Measurements from ENCODE around the gene DLK2.

Gene DLK2

DNA sequence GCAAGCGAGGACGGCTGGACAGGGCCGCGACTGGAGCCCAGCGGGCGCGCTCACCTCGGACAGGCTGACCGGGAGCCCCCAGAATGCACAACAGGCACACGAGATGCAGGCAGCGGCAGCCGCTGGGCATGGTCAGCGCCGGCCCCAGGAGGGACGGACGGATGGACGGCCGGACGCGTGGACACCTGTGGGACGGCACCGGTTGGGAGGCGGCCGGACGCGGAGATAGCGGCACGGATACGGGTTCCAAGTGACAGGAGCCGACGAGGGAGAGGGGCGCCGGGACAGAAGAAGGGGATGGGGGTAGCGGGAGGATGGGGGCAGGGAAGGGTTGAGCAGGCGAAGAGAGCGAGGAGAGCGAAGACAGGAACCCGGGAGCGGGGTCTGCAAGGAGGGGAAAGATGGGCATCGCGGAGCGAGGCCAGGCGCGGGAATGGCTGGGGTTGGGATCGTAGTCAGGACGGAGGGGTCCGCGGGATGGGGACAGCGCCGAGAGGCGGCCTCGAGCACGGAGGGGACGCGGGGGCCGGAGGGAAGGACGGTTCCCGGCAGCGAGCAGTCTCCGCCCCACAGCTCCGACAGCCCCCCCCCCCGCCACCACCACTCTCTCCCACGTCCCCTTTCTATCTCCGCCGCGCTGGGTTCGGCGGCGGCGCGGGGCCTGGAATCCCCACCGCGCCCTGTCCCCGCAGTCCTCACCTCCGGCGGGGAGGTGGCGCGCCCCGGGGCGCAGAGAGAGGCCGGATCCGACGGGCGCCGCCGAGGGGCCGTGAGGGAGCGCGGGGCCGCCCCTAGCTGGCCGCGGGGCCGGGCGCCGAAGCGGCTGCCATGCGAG lies 435 bp downstream of the DLK2 start:
- DNase-seq: peak in 8 of 10 donors; percentile 83 to 98 (median 87)
- intact Hi-C loops (cut with DNase I): loop anchor here (2.0 kb wide), 2 partner anchors 42 to 52 kb away; no protein-coding TSS in a partner anchor

DNA sequence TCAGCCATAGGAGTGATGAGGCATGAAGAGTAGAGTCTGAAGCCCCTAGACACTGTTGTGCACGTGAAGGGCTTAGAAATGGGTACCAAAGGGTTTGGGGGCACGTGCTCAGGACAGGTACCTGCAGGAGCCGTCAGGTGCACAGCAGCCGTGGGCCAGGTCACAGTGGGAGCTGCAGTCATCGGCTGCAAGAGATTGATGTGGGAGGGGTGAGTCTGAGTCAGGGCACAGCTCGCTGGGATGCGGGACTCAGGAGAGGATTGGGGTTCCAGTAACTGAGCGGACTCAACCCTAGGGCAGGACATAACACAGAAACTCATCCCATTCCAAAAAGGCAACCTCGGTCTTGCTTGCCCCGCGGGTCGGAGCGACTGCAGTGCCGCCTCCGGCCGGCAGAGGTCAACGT lies 1.1 kb downstream of the DLK2 start:
- peak in 2 of 10 donors; percentile 75 to 98 for DNase-seq
- intact Hi-C loops (cut with DNase I): loop anchor here (2.0 kb wide), 2 partner anchors 43 to 53 kb away; no protein-coding TSS in a partner anchor

DNA sequence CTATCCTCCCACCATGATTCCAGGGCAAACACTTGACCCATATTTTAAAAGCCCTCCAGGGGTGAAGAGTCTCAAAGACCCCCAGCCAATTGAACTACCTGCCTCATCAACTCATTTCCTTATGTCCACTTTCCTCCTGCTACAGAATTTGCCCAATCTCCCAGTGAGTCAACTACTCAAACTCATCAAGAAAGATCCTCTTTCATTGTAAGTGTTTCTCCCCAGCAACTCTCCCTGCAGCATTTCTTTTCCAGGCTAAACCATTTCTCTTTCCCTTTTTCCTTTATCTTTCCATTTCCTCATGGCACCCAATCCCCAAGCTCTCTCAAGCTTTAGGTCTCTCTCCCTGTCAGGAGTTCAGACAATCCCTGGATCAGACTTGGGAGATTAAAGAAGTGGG lies 1.5 kb downstream of the DLK2 start:
- no peak for DNase-seq

DNA sequence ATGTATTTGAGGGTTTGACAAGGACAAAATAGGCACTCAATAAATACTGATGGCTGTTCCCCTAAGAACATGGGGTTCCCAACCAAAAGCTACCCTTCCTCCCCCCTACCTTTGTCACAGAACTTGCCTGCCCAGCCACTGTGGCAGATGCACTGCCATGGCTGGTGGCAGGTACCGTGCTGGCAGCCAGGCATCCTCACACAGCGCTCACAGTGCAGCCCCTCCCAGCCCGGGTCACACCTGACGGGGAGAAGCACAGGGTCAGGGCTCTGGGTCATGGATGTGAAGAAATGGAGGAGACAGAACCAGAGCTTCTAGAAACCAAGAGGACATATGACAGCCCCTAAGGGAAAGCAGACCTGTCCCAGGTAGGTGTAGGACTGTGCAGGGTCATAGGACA lies 2.5 kb downstream of the DLK2 start:
- intact Hi-C loops (cut with DNase I): no loop called here
- DNase-seq: peak in 2 of 10 donors; percentile 47 to 66

More for the DNA sequence above, 1.5 kb downstream of the DLK2 start:
- intact Hi-C loops (cut with DNase I): loop anchor here (2.0 kb wide), 2 partner anchors 43 to 53 kb away; no protein-coding TSS in a partner anchor

DNA sequence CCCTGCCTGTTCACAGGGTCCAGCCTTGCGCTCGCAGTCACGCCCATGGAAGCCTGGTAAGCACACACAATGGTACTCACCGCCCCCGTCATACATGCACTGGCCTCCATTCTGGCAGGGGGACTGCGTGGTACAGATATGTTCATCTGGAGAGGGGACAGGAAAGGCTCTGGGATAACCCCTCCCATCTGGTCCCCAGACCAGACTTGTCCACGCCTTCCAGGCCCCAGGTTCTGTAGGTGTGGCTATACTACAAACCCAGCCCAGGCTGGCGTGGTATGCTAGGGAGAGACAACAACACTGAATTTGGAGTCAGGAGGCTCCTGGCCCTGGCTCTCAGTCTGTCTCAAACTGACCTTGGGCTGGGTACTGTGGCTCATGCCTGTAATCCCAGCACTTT lies 3.4 kb downstream of the DLK2 start:
- DNase-seq: peak in 2 of 10 donors; percentile 68 to 70
- intact Hi-C loops (cut with DNase I): no loop called here

DNA sequence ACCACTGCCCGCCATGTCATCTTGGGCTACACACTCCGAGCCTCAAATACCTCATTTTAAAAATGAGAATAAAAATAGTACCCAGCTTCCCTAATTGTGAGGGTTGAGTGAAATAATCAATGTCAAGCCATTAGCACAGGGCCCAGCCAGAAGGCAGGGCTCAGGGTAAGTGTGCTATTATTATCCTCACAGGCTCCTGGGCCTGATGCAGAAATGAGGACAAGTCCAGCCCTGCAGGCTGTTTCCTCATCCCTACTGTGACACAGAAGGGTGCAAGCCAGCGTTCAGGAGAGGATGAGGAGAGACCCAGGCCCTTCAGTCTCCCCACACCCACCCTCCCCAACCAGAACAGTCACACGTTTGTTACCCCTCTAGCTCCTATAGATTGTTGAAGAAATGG lies 4.0 kb downstream of the DLK2 start:
- DNase-seq: no peak
- intact Hi-C loops (cut with DNase I): no loop called here

DNA sequence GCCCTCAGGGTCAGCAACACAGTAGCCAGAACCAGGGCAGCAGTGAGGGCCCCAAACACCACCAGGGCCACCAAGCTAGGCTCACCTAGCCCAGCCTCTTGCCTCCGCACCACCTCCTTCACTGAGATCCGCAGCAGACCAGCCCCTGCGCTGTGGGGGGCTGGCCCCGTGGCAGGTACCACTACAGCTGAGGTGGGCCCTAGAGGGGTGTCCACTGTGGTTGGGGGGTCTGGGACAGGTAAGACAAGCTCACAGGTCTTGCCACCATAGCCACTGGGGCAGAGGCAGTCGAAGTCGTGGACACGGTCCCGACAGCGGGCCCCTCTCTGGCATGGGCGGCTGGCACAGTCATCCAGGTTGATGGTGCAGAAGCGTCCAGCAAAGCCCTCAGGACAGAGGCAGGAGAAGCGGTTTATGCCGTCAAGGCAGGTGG lies 4.6 kb downstream of the DLK2 start:
- intact Hi-C loops (cut with DNase I): no loop called here
- DNase-seq: peak in 2 of 10 donors; percentile 58 to 71

DNA sequence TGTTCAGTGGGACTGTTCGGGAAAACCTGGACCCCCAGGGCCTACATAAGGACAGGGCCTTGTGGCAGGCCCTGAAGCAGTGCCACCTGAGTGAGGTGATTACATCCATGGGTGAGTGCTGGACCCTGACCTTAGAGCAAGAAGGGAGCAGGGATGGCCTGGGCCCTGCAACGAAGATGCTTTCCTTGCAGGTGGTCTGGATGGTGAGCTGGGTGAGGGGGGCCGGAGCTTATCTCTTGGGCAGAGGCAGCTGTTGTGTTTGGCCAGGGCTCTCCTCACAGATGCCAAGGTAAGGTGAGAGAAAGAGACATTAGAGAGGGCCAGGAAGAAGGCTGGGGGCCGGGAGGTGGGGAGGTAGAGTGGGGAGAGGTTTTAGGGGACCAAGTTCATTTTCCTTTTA lies 6.4 kb downstream of the DLK2 start:
- intact Hi-C loops (cut with DNase I): no loop called here
- DNase-seq: peak in 2 of 10 donors; percentile 40 to 53

DNA sequence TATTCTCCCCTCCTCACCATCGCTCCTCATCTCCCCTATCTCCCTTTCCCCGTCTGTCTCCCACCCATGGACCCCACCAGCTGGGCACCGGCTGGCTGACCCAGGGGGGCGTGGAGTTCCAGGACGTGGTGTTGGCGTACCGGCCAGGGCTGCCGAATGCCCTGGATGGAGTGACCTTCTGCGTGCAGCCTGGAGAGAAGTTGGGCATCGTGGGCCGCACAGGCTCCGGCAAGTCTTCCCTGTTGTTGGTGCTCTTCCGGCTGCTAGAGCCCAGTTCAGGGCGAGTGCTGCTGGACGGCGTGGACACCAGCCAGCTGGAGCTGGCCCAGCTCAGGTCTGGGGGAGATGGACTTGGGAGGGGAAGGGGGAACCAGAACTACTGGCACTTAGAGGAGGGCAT lies 7.7 kb downstream of the DLK2 start:
- intact Hi-C loops (cut with DNase I): no loop called here
- DNase-seq: peak in 1 of 10 donors; percentile 58

DNA sequence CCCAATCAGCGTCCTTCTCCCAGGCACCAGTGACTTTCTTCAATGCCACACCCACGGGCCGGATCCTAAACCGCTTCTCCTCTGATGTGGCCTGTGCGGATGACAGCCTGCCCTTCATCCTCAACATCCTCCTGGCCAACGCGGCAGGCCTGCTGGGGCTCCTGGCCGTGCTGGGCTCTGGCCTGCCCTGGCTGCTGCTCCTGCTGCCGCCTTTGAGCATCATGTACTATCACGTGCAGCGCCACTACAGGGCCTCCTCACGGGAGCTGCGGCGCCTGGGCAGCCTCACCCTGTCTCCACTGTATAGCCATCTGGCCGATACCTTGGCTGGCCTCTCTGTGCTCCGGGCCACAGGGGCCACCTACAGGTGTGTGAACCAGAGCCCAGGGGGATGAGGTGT lies 9.8 kb downstream of the DLK2 start:
- intact Hi-C loops (cut with DNase I): no loop called here
- peak in 2 of 10 donors; percentile 61 to 85 for DNase-seq

DNA sequence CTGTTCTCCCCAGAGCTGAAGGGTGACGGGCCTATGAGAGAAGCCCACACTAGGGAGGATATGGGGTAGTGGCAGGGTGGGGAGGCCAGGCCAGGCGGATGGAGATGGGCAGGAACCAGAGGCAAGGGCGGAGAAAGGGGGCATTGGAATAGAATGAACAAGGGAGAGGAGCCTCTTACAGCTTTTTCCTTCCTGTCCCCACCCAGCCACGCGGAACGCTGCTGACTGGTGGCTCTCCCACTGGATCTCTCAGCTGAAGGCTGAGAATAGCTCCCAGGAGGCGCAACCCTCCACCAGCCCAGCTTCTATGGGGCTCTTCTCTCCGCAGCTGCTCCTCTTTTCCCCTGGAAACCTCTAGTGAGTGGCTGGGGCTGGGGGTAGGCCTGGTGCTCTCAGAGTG lies 10.8 kb downstream of the DLK2 start:
- peak in 5 of 10 donors; percentile 42 to 94 (median 59) for DNase-seq
- intact Hi-C loops (cut with DNase I): no loop called here

DNA sequence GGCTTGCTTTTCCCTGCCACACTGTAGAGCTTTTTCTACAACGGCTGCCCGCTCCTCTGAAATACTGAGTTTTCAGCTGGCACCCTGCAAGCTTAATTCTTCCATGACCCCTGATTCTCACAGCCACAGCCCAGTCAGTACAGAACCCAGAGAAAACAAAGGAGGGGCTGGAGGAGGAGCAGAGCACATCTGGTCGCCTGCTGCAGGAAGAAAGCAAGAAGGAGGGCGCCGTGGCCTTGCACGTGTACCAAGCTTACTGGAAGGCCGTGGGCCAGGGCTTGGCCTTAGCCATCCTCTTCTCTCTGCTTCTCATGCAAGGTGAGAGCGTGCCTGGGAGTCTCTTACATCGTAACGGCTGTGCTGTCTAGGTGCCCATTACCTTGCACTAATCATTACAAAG lies 11.3 kb downstream of the DLK2 start:
- intact Hi-C loops (cut with DNase I): no loop called here
- DNase-seq: peak in 1 of 10 donors; percentile 32

DNA sequence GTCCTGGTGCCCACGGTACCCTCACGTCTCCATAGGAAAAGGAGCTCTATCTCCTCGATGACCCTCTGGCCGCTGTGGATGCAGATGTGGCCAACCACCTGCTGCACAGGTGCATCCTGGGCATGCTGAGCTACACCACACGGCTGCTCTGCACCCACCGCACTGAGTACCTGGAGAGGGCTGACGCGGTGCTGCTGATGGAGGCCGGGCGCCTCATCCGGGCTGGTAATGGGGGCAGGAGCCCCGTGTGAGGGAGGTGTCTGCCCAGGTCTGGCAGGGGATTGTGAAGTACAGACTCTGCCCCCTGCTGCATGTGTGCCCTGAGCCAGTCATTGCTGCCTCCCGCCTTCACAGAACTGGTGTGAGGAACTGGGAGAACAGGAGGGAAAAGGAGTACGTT lies 12.4 kb downstream of the DLK2 start:
- DNase-seq: peak in 1 of 10 donors; percentile 52
- intact Hi-C loops (cut with DNase I): no loop called here

DNA sequence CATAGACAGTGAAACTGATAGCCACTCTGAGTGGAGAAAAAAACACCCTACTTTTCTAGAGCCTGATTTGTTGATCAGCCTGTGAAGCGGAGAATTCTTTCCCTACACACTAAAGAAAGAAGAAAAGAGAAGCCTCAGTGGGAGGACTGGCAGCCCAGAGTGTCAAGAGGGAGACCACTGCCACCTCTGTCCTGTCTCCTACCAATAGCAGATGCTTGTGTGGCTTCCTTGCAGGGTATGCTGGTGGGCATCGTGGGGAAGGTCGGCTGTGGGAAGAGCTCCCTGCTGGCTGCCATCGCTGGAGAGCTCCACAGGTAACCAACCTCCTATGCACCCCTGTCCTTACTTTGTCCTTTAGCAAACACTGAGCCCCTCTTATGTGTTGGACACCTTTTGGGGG lies 17.6 kb downstream of the DLK2 start:
- intact Hi-C loops (cut with DNase I): no loop called here
- DNase-seq: no peak

DNA sequence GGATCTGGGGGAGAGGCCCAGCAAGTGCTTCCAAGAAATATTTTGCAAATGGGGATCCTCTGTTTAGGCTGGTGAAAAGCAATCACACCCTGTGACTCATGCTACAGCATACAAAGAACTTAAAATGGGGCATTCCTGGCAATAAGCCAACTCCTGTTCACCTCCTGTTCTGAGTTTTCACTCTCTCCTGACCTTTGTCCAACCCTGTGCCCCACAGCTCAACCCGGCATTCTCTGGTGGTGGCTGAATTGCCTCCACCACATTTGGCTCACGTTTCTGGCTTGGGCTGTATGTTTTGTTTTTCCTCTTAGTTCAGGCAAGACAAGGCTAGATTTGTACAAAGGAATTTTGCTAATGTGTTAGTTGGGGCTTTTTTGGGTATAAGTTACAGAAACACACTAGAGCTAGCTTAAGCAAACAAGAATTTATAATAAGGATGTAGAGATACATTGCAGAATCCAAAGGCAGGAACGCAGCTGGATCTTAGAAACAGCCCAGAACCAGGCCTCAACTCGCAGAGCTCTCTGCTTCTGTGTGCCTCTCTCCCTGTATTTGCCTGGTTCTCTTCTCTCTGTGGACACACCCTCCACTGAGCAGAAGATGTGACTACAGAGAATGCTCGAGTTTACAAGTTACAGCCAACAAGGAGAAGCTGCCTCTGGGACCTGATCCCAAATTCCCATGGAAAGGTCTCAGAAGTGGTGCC lies 18.6 kb downstream of the DLK2 start:
- DNase-seq: no peak
- intact Hi-C loops (cut with DNase I): no loop called here

DNA sequence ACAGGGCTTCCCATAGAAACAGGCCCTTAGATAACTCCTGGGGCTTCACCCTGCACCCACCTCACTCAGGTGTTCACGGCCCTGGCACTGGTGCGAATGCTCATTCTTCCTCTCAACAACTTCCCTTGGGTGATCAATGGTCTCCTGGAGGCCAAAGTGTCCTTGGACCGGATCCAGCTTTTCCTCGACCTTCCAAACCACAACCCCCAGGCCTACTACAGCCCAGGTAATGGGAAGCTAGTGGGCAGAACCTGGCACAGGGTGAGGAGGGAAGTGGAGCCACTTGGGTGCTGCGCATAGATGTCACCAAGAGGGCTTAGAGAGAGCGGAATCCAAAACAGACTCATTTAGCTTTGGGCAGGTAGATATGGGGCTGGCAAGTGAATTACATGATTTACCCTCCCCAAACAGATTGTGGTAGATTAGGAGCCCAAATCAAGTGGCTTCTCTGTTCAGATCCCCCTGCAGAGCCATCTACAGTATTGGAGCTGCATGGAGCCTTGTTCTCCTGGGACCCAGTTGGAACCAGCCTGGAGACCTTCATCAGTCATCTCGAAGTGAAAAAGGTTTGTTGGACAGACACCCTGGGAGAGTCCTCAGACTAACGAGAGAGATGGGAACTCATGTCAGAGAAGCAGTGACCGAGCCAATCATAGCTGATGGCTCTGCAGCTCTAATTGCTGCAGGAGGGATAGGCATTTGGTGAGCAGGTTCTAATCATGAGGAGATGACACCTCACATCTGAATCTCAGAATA lies 19.5 kb downstream of the DLK2 start:
- no peak for DNase-seq
- intact Hi-C loops (cut with DNase I): no loop called here

DNA sequence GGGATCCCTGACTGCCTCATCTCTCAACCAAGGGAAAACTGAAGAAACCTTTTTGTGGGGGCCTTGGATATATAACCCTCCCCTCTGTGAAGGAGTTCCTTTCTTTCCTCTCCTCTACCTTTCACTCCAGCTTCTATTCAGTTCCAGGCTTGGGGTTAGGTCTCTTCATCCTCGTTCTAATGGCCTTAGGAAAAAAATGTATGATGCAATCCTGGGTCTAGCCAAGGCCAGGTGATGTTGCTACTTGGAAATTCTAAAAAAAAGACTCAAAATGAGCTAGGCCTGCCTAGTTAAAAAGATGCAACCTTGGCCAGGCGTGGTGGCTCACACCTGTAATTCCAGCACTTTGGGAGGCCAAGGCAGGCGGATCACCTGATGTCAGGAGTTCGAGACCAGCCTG lies 20.4 kb downstream of the DLK2 start:
- intact Hi-C loops (cut with DNase I): no loop called here
- no peak for DNase-seq

DNA sequence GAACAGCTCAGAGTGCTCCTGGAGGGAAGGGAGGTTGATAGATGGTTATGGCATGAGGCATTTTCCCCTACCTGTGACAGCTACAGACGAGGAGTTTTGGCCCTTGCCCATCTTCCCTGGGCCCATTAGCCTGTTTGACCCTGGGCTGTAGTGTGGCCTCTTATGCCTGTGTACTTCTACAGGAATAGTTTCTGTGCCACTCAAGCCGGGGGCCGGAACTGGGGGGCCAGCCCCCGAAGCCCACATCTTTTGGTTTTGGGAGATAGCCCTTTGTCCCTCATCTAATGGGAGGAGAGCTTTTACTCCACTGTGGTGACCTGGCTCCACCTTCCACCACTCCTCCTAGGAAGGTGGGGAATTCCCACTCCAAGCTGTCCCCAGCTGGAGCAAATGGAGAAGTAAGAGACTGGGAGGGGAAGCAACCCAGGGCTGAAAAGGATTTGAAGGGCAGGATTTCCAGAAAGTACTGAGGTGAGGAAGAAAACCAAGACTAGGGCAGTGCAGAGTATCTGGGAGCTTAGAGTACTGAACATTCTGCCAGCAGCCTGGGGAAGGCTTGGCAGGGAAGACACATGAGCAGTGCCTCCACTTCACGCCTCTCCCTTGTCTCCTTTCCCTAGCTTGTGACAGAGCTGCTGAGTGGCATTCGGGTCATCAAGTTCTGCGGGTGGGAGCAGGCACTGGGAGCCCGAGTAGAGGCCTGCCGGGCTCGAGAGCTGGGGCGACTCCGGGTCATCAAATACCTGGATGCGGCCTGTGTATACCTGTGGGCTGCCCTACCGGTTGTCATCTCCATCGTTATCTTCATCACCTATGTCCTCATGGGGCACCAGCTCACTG lies 21.1 kb downstream of the DLK2 start:
- DNase-seq: no peak

DNA sequence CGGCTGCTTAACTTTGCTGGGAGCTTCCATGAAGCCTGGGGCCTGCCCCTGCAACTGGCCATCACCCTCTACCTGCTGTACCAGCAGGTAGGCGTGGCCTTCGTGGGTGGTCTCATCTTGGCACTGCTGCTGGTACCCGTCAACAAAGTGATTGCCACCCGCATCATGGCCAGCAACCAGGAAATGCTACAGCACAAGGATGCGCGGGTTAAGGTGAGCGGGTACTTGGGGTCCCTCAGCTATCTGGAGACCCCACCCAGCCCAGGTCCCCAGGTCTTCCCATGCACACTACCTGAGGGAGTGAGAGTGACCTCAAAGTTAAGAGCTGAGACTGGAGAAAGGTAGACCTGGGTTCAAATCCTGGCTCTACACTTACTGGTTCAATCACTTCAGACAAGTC lies 22.2 kb downstream of the DLK2 start:
- intact Hi-C loops (cut with DNase I): no loop called here
- DNase-seq: no peak

More for the DNA sequence above, 21.1 kb downstream of the DLK2 start:
- intact Hi-C loops (cut with DNase I): no loop called here

Data from posterior cingulate gyrus (tissue), 11 donors.